OCI-LY7 (cell line): ENCODE measurements around the gene MTSS2. TPM values are rescaled to one million over a fixed set of nuclear protein-coding genes. Genes with fewer than 3 reads are reported as not detected.

Experiments
- BruUV-seq: library from RNA; stranded (reverse); fragments of 400-500 nt; replicated peaks from 2 replicates; lab custom pipeline; 2021; lab: Mats Ljungman, UMichigan
- CTCF ChIA-PET: fragments of 300-600 bp; sonication (Branson Sonifier 250); formaldehyde crosslinking; loops from one replicate; lab custom pipeline; 2022; ENCODE audit warnings: antibody characterized with exemption; ENCODE audit not compliant: unreplicated experiment; lab: Charles Lee
- POLR2A ChIA-PET: fragments of 300-600 bp; sonication (Branson Sonifier 250); formaldehyde crosslinking; loops from one replicate; lab custom pipeline; 2022; ENCODE audit warnings: antibody characterized with exemption; lab: Charles Lee
- DNase-seq: peaks from one replicate; pipeline ENCODE4 v3.0.0-alpha.2; 2015; ENCODE audit warnings: low spot score
- H2AFZ ChIP-seq: fragments of 200-600 bp; sonication (generic), shearing (Covaris generic); 2 replicates; pipeline ENCODE4 v1.6.1; 2014; ENCODE audit warnings: mild to moderate bottlenecking, antibody characterized with exemption, low read length, moderate library complexity
- H3K27ac ChIP-seq: fragments of 200-600 bp; sonication (generic); 2 replicates; pipeline ENCODE4 v1.5.1; 2014; ENCODE audit warnings: mixed run types, low read depth, mild to moderate bottlenecking, moderate library complexity, low read length, inconsistent platforms; ENCODE audit not compliant: poor library complexity, severe bottlenecking
- H3K36me3 ChIP-seq: fragments of 200-600 bp; sonication (generic); 2 replicates; pipeline ENCODE4 v1.6.1; 2014; ENCODE audit warnings: mild to moderate bottlenecking, antibody characterized with exemption, low read length, moderate library complexity, mixed read lengths; ENCODE audit not compliant: insufficient read depth
- H3K4me1 ChIP-seq: fragments of 200-600 bp; sonication (generic); 2 replicates; pipeline ENCODE4 v1.5.1; 2014; ENCODE audit warnings: mild to moderate bottlenecking, low read length; ENCODE audit not compliant: insufficient read depth, poor library complexity, severe bottlenecking
- H3K4me2 ChIP-seq: fragments of 200-600 bp; sonication (generic); 2 replicates; pipeline ENCODE4 v1.6.1; 2014; ENCODE audit warnings: mild to moderate bottlenecking, low read length
- H3K4me3 ChIP-seq: fragments of 200-600 bp; sonication (generic); 2 replicates; pipeline ENCODE4 v1.5.1; 2014; ENCODE audit warnings: mild to moderate bottlenecking, low read depth, low read length; ENCODE audit not compliant: poor library complexity, severe bottlenecking
- H3K79me2 ChIP-seq: fragments of 200-600 bp; sonication (generic); 2 replicates; pipeline ENCODE4 v1.6.1; 2016; ENCODE audit warnings: low read depth, mild to moderate bottlenecking, low read length, moderate library complexity, mixed read lengths; ENCODE audit not compliant: insufficient read depth
- H3K9me2 ChIP-seq: fragments of 200-600 bp; sonication (generic); 2 replicates; pipeline ENCODE4 v1.6.1; 2016; ENCODE audit warnings: mild to moderate bottlenecking, low read length, mixed read lengths; ENCODE audit not compliant: insufficient read depth
- H3K9me3 ChIP-seq: fragments of 200-600 bp; sonication (generic); 2 replicates; pipeline ENCODE4 v1.6.1; 2014; ENCODE audit warnings: mild to moderate bottlenecking, mixed run types, low read length, mixed read lengths
- H4K20me1 ChIP-seq: fragments of 200-600 bp; sonication (generic); 2 replicates; pipeline ENCODE4 v1.6.1; 2014; ENCODE audit warnings: mild to moderate bottlenecking, antibody characterized with exemption, low read length, moderate library complexity, mixed read lengths; ENCODE audit not compliant: insufficient read depth
- CTCF ChIP-seq: fragments of 200-600 bp; sonication (generic); conservative IDR thresholded peaks from 2 replicates; pipeline ENCODE4 v1.5.1; 2014; ENCODE audit warnings: mild to moderate bottlenecking, antibody characterized with exemption, low read length, moderate library complexity, mixed read lengths
- EZH2phosphoT487 ChIP-seq: fragments of 200-600 bp; sonication (generic); IDR thresholded peaks from 2 replicates; pipeline ENCODE4 v1.6.1; 2018; ENCODE audit warnings: low read depth, borderline replicate concordance, mild to moderate bottlenecking, mixed run types, antibody characterized with exemption, low read length, moderate library complexity, mixed read lengths
- intact Hi-C: fragments of 100-400 bp; cut with micrococcal nuclease; formaldehyde crosslinking; loops from one replicate; pipeline ENCODE4 v1.10.0; 2022; ENCODE audit not compliant: unreplicated experiment
- total RNA-seq, 2 experiments: library from RNA; depleted of rRNA in 1 of 2; stranded (reverse); fragments of >200 nt in 1 of 2; shearing (Covaris generic) in 1 of 2; gene quantifications; 2 replicates each; pipeline ENCODE4 v1.2.3, GENCODE V29; 2014 to 2022

The MTSS2 gene
- total RNA-seq, 2 experiments from 2014 or later = 0.17 to 0.19 TPM

GRCh38 chr16:70650216-70650615 is 35.6 kb downstream of the MTSS2 start:
- TF ChIP-seq EZH2phosphoT487 (no peak), CTCF (no peak)
- no peak overlapping the region for H3K4me2 ChIP-seq
- H3K27ac ChIP-seq = no peak overlapping the region
- intact Hi-C loops = loop anchor here (5.0 kb wide), 2 partner anchors 122 to 278 kb away; no protein-coding TSS in a partner anchor
- no peaks in the 10 kb centered on the region for H3K36me3 ChIP-seq
- no peaks in the 10 kb centered on the region for H4K20me1 ChIP-seq
- BruUV-seq = no TSS peak
- CTCF ChIA-PET = no interaction called here
- no peaks in the 10 kb centered on the region for H3K9me3 ChIP-seq
- POLR2A ChIA-PET = no interaction called here
- no peaks in the 10 kb centered on the region for H3K79me2 ChIP-seq
- DNase-seq = no peak
- peaks cover 4% of the 10 kb centered on the region for H3K4me1 ChIP-seq
- H2AFZ ChIP-seq = no peak overlapping the region
- no peaks in the 10 kb centered on the region for H3K9me2 ChIP-seq
- no peak overlapping the region for H3K4me3 ChIP-seq

GRCh38 chr16:70649300-70649699 is 36.6 kb downstream of the MTSS2 start:
- no peak overlapping the region for H2AFZ ChIP-seq
- DNase-seq = no peak
- ChIA-PET CTCF (no interaction called here), POLR2A (no interaction called here)
- H3K4me3 ChIP-seq = no peak overlapping the region
- no peaks in the 10 kb centered on the region for H4K20me1 ChIP-seq
- no peak overlapping the region for H3K27ac ChIP-seq
- no peaks in the 10 kb centered on the region for H3K9me2 ChIP-seq
- H3K4me1 ChIP-seq = peaks cover 4% of the 10 kb centered on the region
- no peak for TF ChIP-seq CTCF
- no peak for TF ChIP-seq EZH2phosphoT487
- H3K36me3 ChIP-seq = no peaks in the 10 kb centered on the region
- H3K79me2 ChIP-seq = no peaks in the 10 kb centered on the region
- BruUV-seq = no TSS peak
- intact Hi-C loops = no loop called here
- H3K9me3 ChIP-seq = no peaks in the 10 kb centered on the region
- no peak overlapping the region for H3K4me2 ChIP-seq

- Histone ChIP-seq H2AFZ (no peak overlapping the region), H3K4me1 (no peaks in the 10 kb centered on the region), H4K20me1 (no peaks in the 10 kb centered on the region), H3K4me3 (no peak overlapping the region), H3K4me2 (no peak overlapping the region), H3K9me3 (no peaks in the 10 kb centered on the region), H3K27ac (no peak overlapping the region), H3K36me3 (no peaks in the 10 kb centered on the region), H3K9me2 (no peaks in the 10 kb centered on the region), H3K79me2 (no peaks in the 10 kb centered on the region)
- no TSS peak for BruUV-seq
- TF ChIP-seq EZH2phosphoT487 = no peak
- no peak for TF ChIP-seq CTCF
- POLR2A ChIA-PET = no interaction called here
- no peak for DNase-seq
- CTCF ChIA-PET = no interaction called here
- intact Hi-C loops = no loop called here
Observed at GRCh38 chr16:70648606-70649005, 37.2 kb downstream of the MTSS2 start.
